ENCODE data around the gene E2F4. TPM values are rescaled to one million over a fixed set of nuclear protein-coding genes. Genes with fewer than 3 reads are reported as not detected.

E2F4 gene
- total and polyA plus RNA-seq, 8 donors = 45.7 to 81.4 (median 53.9) TPM

- Histone ChIP-seq H3K27me3 (peaks cover 0 to 26% of the 10 kb centered on the region in 2 donors), H3K27ac (no peak overlapping the region), H3K4me1 (peaks cover 0 to 23% of the 10 kb centered on the region in 2 donors), H3K4me3 (no peak overlapping the region), H3K9me3 (no peaks in the 10 kb centered on the region), H3K36me3 (peaks cover 0 to 79% of the 10 kb centered on the region in 2 donors)
- ATAC-seq (no peak), DNase-seq (no peak)
- TF ChIP-seq CTCF (IDR thresholded peaks at IDR 0.05) = no peak
- intact Hi-C loops (cut with DNase I) = no loop called here
Measured at GRCh38 chr16:67146523-67147357, 45.2 kb upstream of the E2F4 start.

- H3K27ac ChIP-seq = no peak overlapping the region
- H3K4me1 ChIP-seq = peaks cover 0 to 25% of the 10 kb centered on the region in 2 donors
- no peak overlapping the region for H3K4me3 ChIP-seq
- intact Hi-C loops (cut with DNase I) = no loop called here
- H3K27me3 ChIP-seq = peaks cover 0 to 31% of the 10 kb centered on the region in 2 donors
- no peak for TF ChIP-seq CTCF (IDR thresholded peaks at IDR 0.05)
- DNase-seq = no peak
- ATAC-seq = no peak
- peaks cover 0 to 71% of the 10 kb centered on the region in 2 donors for H3K36me3 ChIP-seq
- no peaks in the 10 kb centered on the region for H3K9me3 ChIP-seq
Measured at GRCh38 chr16:67147437-67148140, 44.4 kb upstream of the E2F4 start.

DNA sequence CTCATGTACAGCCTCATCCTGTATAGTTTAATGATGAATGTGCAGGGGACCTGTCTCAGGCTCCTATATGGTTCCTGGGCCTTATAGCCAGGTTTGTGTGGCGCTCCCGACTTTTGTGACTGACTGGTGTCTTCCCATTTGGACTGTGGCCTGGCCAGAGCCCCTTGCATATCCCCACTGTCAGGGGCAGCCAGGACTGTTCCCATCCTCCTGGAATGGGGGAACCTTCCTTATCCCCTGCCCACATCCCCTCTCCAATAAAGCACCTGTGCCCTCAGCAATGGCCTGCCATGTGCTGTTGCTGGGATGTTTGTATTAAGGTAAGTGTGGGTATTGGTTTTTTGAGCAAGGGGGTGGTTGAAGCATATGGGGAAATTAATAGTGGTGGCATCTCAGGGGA, 43.7 kb upstream of the E2F4 start:
- TF ChIP-seq CTCF (IDR thresholded peaks at IDR 0.05) = no peak
- Histone ChIP-seq H3K36me3 (peaks cover 0 to 64% of the 10 kb centered on the region in 2 donors), H3K27me3 (peaks cover 0 to 31% of the 10 kb centered on the region in 2 donors), H3K4me3 (no peak overlapping the region), H3K4me1 (peaks cover 0 to 25% of the 10 kb centered on the region in 2 donors), H3K9me3 (no peaks in the 10 kb centered on the region), H3K27ac (no peak overlapping the region)
- ATAC-seq (no peak), DNase-seq (no peak)
- intact Hi-C loops (cut with DNase I) = no loop called here

DNA sequence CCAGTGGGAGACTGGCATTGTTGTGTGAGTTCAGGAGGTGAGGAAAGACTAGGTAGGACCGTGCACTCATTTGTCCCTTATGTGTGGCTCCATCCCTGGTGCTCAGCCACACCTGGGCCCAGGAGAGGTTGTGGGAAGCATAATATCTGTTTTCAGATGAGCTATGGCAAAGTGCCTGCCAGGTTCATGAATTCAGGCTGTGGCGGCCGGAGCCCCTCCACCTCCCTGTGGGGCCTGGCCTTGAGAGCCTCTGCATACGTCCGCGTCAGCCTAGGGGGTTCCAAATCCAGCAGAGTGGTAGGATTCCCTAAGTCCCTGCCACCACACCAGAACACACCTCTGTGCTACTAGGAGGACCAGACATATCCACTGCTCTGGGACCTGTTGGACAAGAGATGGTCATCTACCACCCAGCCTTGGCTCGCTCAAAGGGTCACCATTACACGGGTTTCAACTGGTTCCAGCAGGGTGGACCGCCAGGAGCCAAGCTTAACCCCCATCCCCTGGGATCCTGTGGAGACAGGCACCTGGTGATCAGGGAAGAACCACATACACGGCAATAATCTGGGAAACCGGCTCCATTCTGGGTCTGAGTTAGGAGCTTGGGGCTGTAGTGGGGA, 43.2 kb upstream of the E2F4 start:
- ATAC-seq (no peak), DNase-seq (no peak)
- Histone ChIP-seq H3K27me3 (peaks cover 0 to 31% of the 10 kb centered on the region in 2 donors), H3K27ac (no peak overlapping the region), H3K36me3 (peaks cover 0 to 59% of the 10 kb centered on the region in 2 donors), H3K9me3 (no peaks in the 10 kb centered on the region), H3K4me3 (no peak overlapping the region), H3K4me1 (peaks cover 0 to 25% of the 10 kb centered on the region in 2 donors)
- intact Hi-C loops (cut with DNase I) = no loop called here
- TF ChIP-seq CTCF (IDR thresholded peaks at IDR 0.05) = no peak
